T-helper 1 cell treated with Interleukin-12 subunit alpha and Interleukin-12 subunit beta and Interleukin-4 antibody, amounts not matched to agents 30 ng/mL and 1 ng/mL, for 36 hours (primary cell): Measurements from ENCODE around the gene UNC13A. TPM values are rescaled to one million over a fixed set of nuclear protein-coding genes. Genes with fewer than 3 reads are reported as not detected.

ENCODE experiments used
- total RNA-seq: library from RNA; stranded (reverse); gene quantifications from 2 replicates; pipeline ENCODE4 v1.2.3, GENCODE V29; 2022

UNC13A gene
- total RNA-seq, 1 donor from 2014 or later, result 0.27 TPM

Other genes starting within 250 kb of the UNC13A start
- gene TMEM221, start 239.7 kb downstream of the UNC13A start, total RNA-seq, result not detected in 2 replicates
- not detected in 2 replicates for gene NXNL1, start 227.4 kb downstream of the UNC13A start, total RNA-seq
- 1.4 and 1.7 TPM in 2 replicates for gene SLC27A1, start 217.8 kb downstream of the UNC13A start, total RNA-seq
- 63.3 and 68.7 TPM in 2 replicates for gene PGLS, start 176.7 kb downstream of the UNC13A start, total RNA-seq
- gene COLGALT1, start 132.7 kb downstream of the UNC13A start, total RNA-seq, result 53.4 and 62.0 TPM in 2 replicates
- gene MAP1S, start 31.1 kb upstream of the UNC13A start, total RNA-seq, result 70.8 and 75.5 TPM in 2 replicates
- gene FCHO1, start 63.1 kb upstream of the UNC13A start, total RNA-seq, result 94.1 and 98.7 TPM in 2 replicates
- gene B3GNT3, start 106.8 kb upstream of the UNC13A start, total RNA-seq, result 0.61 and 0.90 TPM in 2 replicates
- gene INSL3, start 133.2 kb upstream of the UNC13A start, total RNA-seq, result 11.8 and 13.9 TPM in 2 replicates
- gene JAK3, start 159.6 kb upstream of the UNC13A start, total RNA-seq, result 336 and 345 TPM in 2 replicates
- gene RPL18A, start 171.6 kb upstream of the UNC13A start, total RNA-seq, result 2,028 and 2,084 TPM in 2 replicates
- 1.6 and 2.2 TPM in 2 replicates for gene SLC5A5, start 183.6 kb upstream of the UNC13A start, total RNA-seq
- 64.3 and 72.2 TPM in 2 replicates for gene CCDC124, start 244.7 kb upstream of the UNC13A start, total RNA-seq